CD14-positive monocyte (primary cell): ENCODE results near the gene TXNDC15. TPM values are rescaled to one million over a fixed set of nuclear protein-coding genes. Genes with fewer than 3 reads are reported as not detected.
"Not testable (repeated sequence)": the region's sequence is repeated elsewhere in the genome, so short reads cannot be mapped to it uniquely, and the experiment has no call there.

Experiments used
- DNase-seq, 3 donors: peaks; one replicate each; pipeline ENCODE4 v3.0.0-alpha.2; 2011 to 2022
- H2AFZ ChIP-seq: 2 replicates; pipeline ENCODE4 v1.6.0; 2012; ENCODE audit warnings: mild to moderate bottlenecking, low read depth, low read length, inconsistent platforms; ENCODE audit not compliant: insufficient read depth, poor library complexity, severe bottlenecking
- H3K27ac ChIP-seq, 2 donors: 1 replicate in 1 of 2; 2 replicates in 1 of 2; pipeline ENCODE4 v1.5.1; 2012 to 2013; ENCODE audit warnings: low read length in 2 of 2, control low read depth in 1 of 2, inconsistent platforms in 1 of 2, low read depth in 1 of 2, mild to moderate bottlenecking in 1 of 2
- H3K27me3 ChIP-seq, 2 donors: one replicate each; pipeline versions ENCODE4 v1.6.0 to v1.6.1; 2011 to 2013; ENCODE audit warnings: low read length in 2 of 2; ENCODE audit not compliant: control insufficient read depth in 2 of 2, insufficient read depth in 2 of 2
- H3K36me3 ChIP-seq, 2 donors: replicated peaks in 1 of 2; 1 replicate in 1 of 2; 2 replicates in 1 of 2; pipeline versions ENCODE4 v1.5.1 to v1.6.1; 2012 to 2013; ENCODE audit warnings: low read length in 2 of 2, control low read depth in 1 of 2, inconsistent platforms in 1 of 2, mild to moderate bottlenecking in 1 of 2; ENCODE audit not compliant: insufficient read depth in 2 of 2, control insufficient read depth in 1 of 2
- H3K4me1 ChIP-seq, 2 donors: 1 replicate in 1 of 2; 2 replicates in 1 of 2; pipeline versions ENCODE4 v1.5.1 to v1.6.1; 2012 to 2013; ENCODE audit warnings: low read length in 2 of 2, control low read depth in 1 of 2, inconsistent platforms in 1 of 2, mild to moderate bottlenecking in 1 of 2, moderate library complexity in 1 of 2; ENCODE audit not compliant: insufficient read depth in 2 of 2, control insufficient read depth in 1 of 2
- H3K4me2 ChIP-seq: replicated peaks from 2 replicates; pipeline ENCODE3; 2012; ENCODE audit warnings: low read length, moderate library complexity, mild to moderate bottlenecking; ENCODE audit not compliant: poor library complexity, severe bottlenecking; ENCODE audit errors: extremely low read depth
- H3K4me3 ChIP-seq, 3 experiments: fragments of 200-600 bp in 1 of 3; sonication (generic) in 1 of 3; replicated peaks in 1 of 3; 1 replicate in 2 of 3; 2 replicates in 1 of 3; pipeline ENCODE4 v1.5.1; 2011 to 2013; ENCODE audit warnings: low read length in 3 of 3, mild to moderate bottlenecking in 3 of 3, control low read depth in 2 of 3, low read depth in 2 of 3, inconsistent platforms in 1 of 3, moderate library complexity in 1 of 3
- H3K79me2 ChIP-seq: 2 replicates; pipeline ENCODE4 v1.6.0; 2012; ENCODE audit warnings: mild to moderate bottlenecking, control low read depth, inconsistent platforms, low read length, moderate library complexity; ENCODE audit not compliant: insufficient read depth
- H3K9ac ChIP-seq: 2 replicates; pipeline ENCODE4 v1.6.0; 2017; ENCODE audit warnings: low read length, mild to moderate bottlenecking; ENCODE audit not compliant: insufficient read depth, poor library complexity, severe bottlenecking
- H3K9me3 ChIP-seq, 2 donors: replicated peaks in 1 of 2; 1 replicate in 1 of 2; 2 replicates in 1 of 2; pipeline versions ENCODE4 v1.5.1 to v1.6.1; 2012 to 2013; ENCODE audit warnings: low read length in 2 of 2, control low read depth in 1 of 2; ENCODE audit not compliant: control insufficient read depth in 1 of 2, insufficient read depth in 1 of 2
- H4K20me1 ChIP-seq: 2 replicates; pipeline ENCODE4 v1.6.0; 2012; ENCODE audit warnings: mild to moderate bottlenecking, low read length, control low read depth, moderate library complexity; ENCODE audit not compliant: insufficient read depth
- H3K27ac Mint-ChIP-seq, 7 donors: one replicate each; pipeline ENCODE4 v1.8.0; 2020; ENCODE audit warnings: mild to moderate bottlenecking in 7 of 7, mixed read lengths in 7 of 7, moderate library complexity in 6 of 7, inconsistent platforms in 2 of 7
- H3K27me3 Mint-ChIP-seq, 3 donors: one replicate each; pipeline ENCODE4 v1.8.0; 2021 to 2022; ENCODE audit warnings: low read depth in 3 of 3, mild to moderate bottlenecking in 3 of 3, mixed read lengths in 3 of 3, moderate library complexity in 3 of 3, inconsistent platforms in 1 of 3
- H3K36me3 Mint-ChIP-seq, 2 donors: one replicate each; pipeline ENCODE4 v1.8.0; 2020; ENCODE audit warnings: mixed read lengths in 2 of 2, inconsistent platforms in 1 of 2, mild to moderate bottlenecking in 1 of 2
- H3K4me1 Mint-ChIP-seq: one replicate; pipeline ENCODE4 v1.8.0; 2020; ENCODE audit warnings: mild to moderate bottlenecking, mixed read lengths
- H3K4me3 Mint-ChIP-seq, 2 donors: one replicate each; pipeline ENCODE4 v1.8.0; 2020; ENCODE audit warnings: mild to moderate bottlenecking in 2 of 2, mixed read lengths in 2 of 2, moderate library complexity in 1 of 2
- H3K9me3 Mint-ChIP-seq, 7 donors: one replicate each; pipeline ENCODE4 v1.8.0; 2020 to 2022; ENCODE audit warnings: mixed read lengths in 7 of 7, mild to moderate bottlenecking in 6 of 7, moderate library complexity in 6 of 7, inconsistent platforms in 2 of 7
- CTCF ChIP-seq: fragments of 200-600 bp; IDR thresholded peaks from one replicate; pipeline ENCODE4 v1.8.0; 2022; ENCODE audit warnings: antibody characterized with exemption, mild to moderate bottlenecking
- WGBS: methylation state at CpG from one replicate; pipeline ENCODE4 v1.1.5; 2013; ENCODE audit warnings: missing lambda C conversion rate; ENCODE audit not compliant: insufficient coverage; 5-methylcytosine and 5-hydroxymethylcytosine counted together
- intact Hi-C, 2 donors: fragments of 100-400 bp; cut with micrococcal nuclease; formaldehyde crosslinking; loops; one replicate each; pipeline versions ENCODE4 v1.15.0 to v1.15.1; 2023
- polyA plus RNA-seq, 3 donors: library from polyadenylated mRNA; depleted of rRNA in 1 of 3; unstranded in 2 of 3; stranded (reverse) in 1 of 3; fragments of 300-500 nt in 2 of 3; fragments of >200 nt in 1 of 3; fragmentation: Illumina TruSeq in 2 of 3; gene quantifications; 1 replicate in 2 of 3; 2 replicates in 1 of 3; pipeline ENCODE4 v1.2.3, GENCODE V29; 2012 to 2021

TXNDC15 gene
- polyA plus RNA-seq, 3 donors: 24.1 to 30.9 (median 28.0) TPM

GRCh38 chr5:134879456-134879855, 5.3 kb downstream of the TXNDC15 start:
- H3K36me3 ChIP-seq: peaks cover 0 to 14% of the 10 kb centered on the region in 2 donors
- H3K27ac Mint-ChIP-seq: peak overlapping the region in 1 of 7 donors; percentile 21
- peaks cover 21 to 31% of the 10 kb centered on the region in 2 donors for H3K36me3 Mint-ChIP-seq
- intact Hi-C loops: no loop called here
- peaks cover 24% of the 10 kb centered on the region for H4K20me1 ChIP-seq
- H3K27me3 Mint-ChIP-seq: peaks cover 0 to 2% (median 0%) of the 10 kb centered on the region in 3 donors
- no peak overlapping the region for H3K4me3 ChIP-seq
- H3K27ac ChIP-seq: no peak overlapping the region
- WGBS: 100% methylated on average over 3 of the region's 3 CpGs
- H3K4me1 Mint-ChIP-seq: peaks cover 23% of the 10 kb centered on the region
- peaks cover 63% of the 10 kb centered on the region for H3K79me2 ChIP-seq
- H3K9ac ChIP-seq: no peak overlapping the region
- TF ChIP-seq CTCF: no peak
- H3K4me2 ChIP-seq: no peak overlapping the region
- peaks cover 0 to 2% (median 0%) of the 10 kb centered on the region in 7 donors for H3K9me3 Mint-ChIP-seq
- no peaks in the 10 kb centered on the region for H3K27me3 ChIP-seq
- no peak for DNase-seq
- H2AFZ ChIP-seq: no peak overlapping the region
- H3K4me3 Mint-ChIP-seq: peak overlapping the region in 1 of 2 donors; percentile 41
- H3K4me1 ChIP-seq: peaks cover 6 to 13% of the 10 kb centered on the region in 2 donors
- H3K9me3 ChIP-seq: no peaks in the 10 kb centered on the region

- H3K9ac ChIP-seq, H3K27ac ChIP-seq, H3K4me1 ChIP-seq, H3K4me3 Mint-ChIP-seq, H3K27me3 Mint-ChIP-seq, H3K4me2 ChIP-seq, intact Hi-C loops, H2AFZ ChIP-seq, H3K4me3 ChIP-seq, H3K9me3 Mint-ChIP-seq, H3K9me3 ChIP-seq, H3K27me3 ChIP-seq, DNase-seq: not testable (repeated sequence)
- peaks cover 37% of the 10 kb centered on the region for H4K20me1 ChIP-seq
- H3K27ac Mint-ChIP-seq: peak overlapping the region in 1 of 7 donors; percentile 0
- peaks cover 59% of the 10 kb centered on the region for H3K79me2 ChIP-seq
- peaks cover 13% of the 10 kb centered on the region for H3K4me1 Mint-ChIP-seq
- H3K36me3 ChIP-seq: peaks cover 0 to 16% of the 10 kb centered on the region in 2 donors
- peaks cover 21 to 31% of the 10 kb centered on the region in 2 donors for H3K36me3 Mint-ChIP-seq
- no CpG with 5 or more reads among the region's 3 CpGs for WGBS
Observed at GRCh38 chr5:134880937-134881336, 6.8 kb downstream of the TXNDC15 start.

- H3K4me2 ChIP-seq, H2AFZ ChIP-seq, H3K27me3 ChIP-seq, H3K4me1 ChIP-seq, H3K27ac Mint-ChIP-seq, H3K9me3 ChIP-seq, H3K4me3 ChIP-seq, DNase-seq, H3K27ac ChIP-seq, H3K27me3 Mint-ChIP-seq, H3K4me1 Mint-ChIP-seq, intact Hi-C loops, H3K9me3 Mint-ChIP-seq, H3K9ac ChIP-seq, H3K4me3 Mint-ChIP-seq: not testable (repeated sequence)
- 100% methylated on average over 7 of the region's 30 CpGs for WGBS
- peaks cover 17 to 28% of the 10 kb centered on the region in 2 donors for H3K36me3 Mint-ChIP-seq
- Histone ChIP-seq H3K36me3 (peaks cover 0 to 23% of the 10 kb centered on the region in 2 donors), H4K20me1 (peaks cover 45% of the 10 kb centered on the region), H3K79me2 (peaks cover 59% of the 10 kb centered on the region)
Observed at GRCh38 chr5:134881711-134882110, 7.5 kb downstream of the TXNDC15 start.
